K562 (cell line): Measurements from ENCODE around the gene OR8A1. TPM values are rescaled to one million over a fixed set of nuclear protein-coding genes. Genes with fewer than 3 reads are reported as not detected.
A peak's percentile ranks its signal among the peaks of the same experiment; 100 is the strongest.

Experiments used
- ATAC-seq: fragments of 200-7000 bp; cut with Tn5 transposase; 3 replicates; pipeline ENCODE4 v1.9.1; 2020; ENCODE audit warnings: moderate library complexity
- BruUV-seq: library from RNA; stranded (reverse); fragments of 400-500 nt; replicated peaks from 2 replicates; lab custom pipeline; 2021; lab: Mats Ljungman, UMichigan
- CTCF ChIA-PET: fragments of 300-600 bp; formaldehyde crosslinking; extraction: SDS; loops from one replicate; lab custom pipeline; 2021; ENCODE audit warnings: low intra/inter-chr PET ratio; lab: Yijun Ruan, JAX
- POLR2A ChIA-PET: fragments of 300-600, 350-650 bp; sonication (Branson Sonifier 250); formaldehyde crosslinking; extraction: SDS; loops from one replicate; lab custom pipeline; 2021; ENCODE audit warnings: antibody characterized with exemption, inconsistent platforms; lab: Yijun Ruan, JAX
- DNase-seq, 4 experiments: peaks; one replicate each; pipeline versions ENCODE4 v3.0.0 to v3.0.0-alpha.2; 2011 to 2018; ENCODE audit warnings: low spot score in 3 of 4, mixed read lengths in 3 of 4; ENCODE audit errors: extremely low read depth in 1 of 4
- FAIRE-seq: peaks from 2 replicates; lab custom pipeline; 2011; peaks lifted over from hg19 to GRCh38; lab: Jason Lieb, UNC
- H2AFZ ChIP-seq: 2 replicates; pipeline ENCODE4 v1.6.0; 2011; ENCODE audit warnings: low read depth, low read length, control low read depth, inconsistent platforms
- H3K27ac ChIP-seq: fragments of 200-600 bp; 3 replicates; pipeline ENCODE4 v1.8.0; 2011; ENCODE audit warnings: low read depth, mild to moderate bottlenecking, control low read depth, inconsistent platforms, low read length, moderate library complexity, mixed read lengths; ENCODE audit errors: extremely low read depth
- H3K27me3 ChIP-seq, 2 experiments: fragments of 300-600 bp in 1 of 2; 2 replicates in 1 of 2; 3 replicates in 1 of 2; pipeline versions ENCODE4 v1.6.0 to v1.8.0; 2011; ENCODE audit warnings: inconsistent platforms in 2 of 2, low read length in 2 of 2, mild to moderate bottlenecking in 1 of 2, mixed read lengths in 1 of 2, moderate library complexity in 1 of 2; ENCODE audit not compliant: control insufficient read depth in 2 of 2, insufficient read depth in 2 of 2
- H3K36me3 ChIP-seq: fragments of 300-600 bp; 3 replicates; pipeline ENCODE4 v1.8.0; 2011; ENCODE audit warnings: mild to moderate bottlenecking, low read length, inconsistent platforms; ENCODE audit not compliant: control insufficient read depth, insufficient read depth
- H3K4me1 ChIP-seq, 2 experiments: fragments of 200-600 bp in 1 of 2; replicated peaks in 1 of 2; 2 replicates in 1 of 2; 3 replicates in 1 of 2; pipeline versions ENCODE4 v1.5.1 to v1.8.0; 2011; ENCODE audit warnings: inconsistent platforms in 2 of 2, low read length in 2 of 2, mild to moderate bottlenecking in 1 of 2, mixed read lengths in 1 of 2, moderate library complexity in 1 of 2; ENCODE audit not compliant: control insufficient read depth in 2 of 2, insufficient read depth in 2 of 2
- H3K4me2 ChIP-seq: 2 replicates; pipeline ENCODE4 v1.6.1; 2011; ENCODE audit warnings: low read length, control low read depth, inconsistent platforms, mixed read lengths; ENCODE audit not compliant: insufficient read depth
- H3K4me3 ChIP-seq: fragments of 200-600 bp; sonication (generic), shearing (Covaris generic); 2 replicates; pipeline ENCODE4 v1.5.1; 2016; ENCODE audit warnings: control low read depth, inconsistent platforms
- H3K79me2 ChIP-seq: fragments of 200-600 bp; 3 replicates; pipeline ENCODE4 v1.8.0; 2011; ENCODE audit warnings: low read length, inconsistent platforms; ENCODE audit not compliant: control insufficient read depth, insufficient read depth
- H3K9ac ChIP-seq, 2 experiments: 2 replicates each; pipeline versions ENCODE4 v1.6.0 to v1.6.1; 2011; ENCODE audit warnings: low read depth in 2 of 2, low read length in 2 of 2, control low read depth in 1 of 2, inconsistent platforms in 1 of 2, mild to moderate bottlenecking in 1 of 2, mixed read lengths in 1 of 2; ENCODE audit not compliant: insufficient read depth in 1 of 2
- H3K9me1 ChIP-seq: one replicate; pipeline ENCODE4 v1.6.0; 2011; ENCODE audit warnings: inconsistent platforms, mild to moderate bottlenecking, low read length, moderate library complexity; ENCODE audit not compliant: control insufficient read depth, insufficient read depth
- H3K9me3 ChIP-seq: replicated peaks from 2 replicates; pipeline ENCODE4 v1.5.1; 2011; ENCODE audit warnings: low read depth, low read length, inconsistent platforms; ENCODE audit not compliant: control insufficient read depth, insufficient read depth
- H4K20me1 ChIP-seq: replicated peaks from 2 replicates; pipeline ENCODE4 v1.6.1; 2011; ENCODE audit warnings: low read length, inconsistent platforms, mixed read lengths; ENCODE audit not compliant: control insufficient read depth, insufficient read depth
- CEBPG ChIP-seq, 3 experiments: fragments of 200-800 bp in 1 of 3; sonication (Bioruptor generic) in 1 of 3; sonication (generic) in 1 of 3; formaldehyde crosslinking in 1 of 3; IDR thresholded peaks in 2 of 3; conservative IDR thresholded peaks in 1 of 3; 2 replicates each; pipeline versions ENCODE4 v1.6.1 to v1.8.0; 2016 to 2022; ENCODE audit warnings: missing compliant biosample characterization in 2 of 3, missing genetic modification characterization in 2 of 3, mild to moderate bottlenecking in 1 of 3, missing genetic modification reagents in 1 of 3
- ELF4 ChIP-seq: fragments of 450-650 bp; formaldehyde crosslinking; IDR thresholded peaks from 2 replicates; pipeline ENCODE4 v1.4.0; 2022; ENCODE audit warnings: missing genetic modification characterization
- FUS ChIP-seq: fragments of 200-400 bp; formaldehyde crosslinking; optimal IDR thresholded peaks from 2 replicates; pipeline ENCODE3; 2017; ENCODE audit warnings: low read depth, low read length
- RAD21 ChIP-seq, 2 experiments: fragments of 250-450 bp in 1 of 2; fragments of 450-650 bp in 1 of 2; sonication (Bioruptor Pico) in 1 of 2; formaldehyde crosslinking in 1 of 2; IDR thresholded peaks in 1 of 2; conservative IDR thresholded peaks in 1 of 2; 2 replicates each; pipeline versions ENCODE4 v1.4.0 to v1.8.0; 2020 to 2022; ENCODE audit warnings: mild to moderate bottlenecking in 2 of 2, moderate library complexity in 1 of 2
- RBFOX2 ChIP-seq: fragments of 200-400 bp; formaldehyde crosslinking; IDR thresholded peaks from 2 replicates; pipeline ENCODE4 v1.6.1; 2017; ENCODE audit warnings: low read depth, mild to moderate bottlenecking, low read length, moderate library complexity
- RFX1 ChIP-seq: fragments of 450-650 bp; IDR thresholded peaks from 2 replicates; pipeline ENCODE4 v1.6.1; 2016; ENCODE audit warnings: mild to moderate bottlenecking, moderate library complexity
- RUNX1 ChIP-seq: sonication (generic); IDR thresholded peaks from 2 replicates; pipeline ENCODE4 v1.6.1; 2016; ENCODE audit warnings: antibody characterized with exemption, low read depth
- SMC3 ChIP-seq: conservative IDR thresholded peaks from 2 replicates; pipeline ENCODE4 v1.6.1; 2011; ENCODE audit warnings: low read depth, low read length, improper control_type of control experiment; ENCODE audit not compliant: insufficient read depth
- TRIM24 ChIP-seq, 2 experiments: fragments of 450-650 bp; IDR thresholded peaks; 2 replicates each; pipeline ENCODE4 v1.6.1; 2016
- WGBS: fragments of 100-300 bp; shearing (Covaris generic); methylation state at CpG from one replicate; pipeline ENCODE4 v1.1.6; 2016; ENCODE audit warnings: low coverage, mixed read lengths; ENCODE audit not compliant: insufficient coverage; ENCODE audit errors: missing lambda C conversion rate; 5-methylcytosine and 5-hydroxymethylcytosine counted together
- in situ Hi-C: fragments of 300-500 bp; cut with MboI; formaldehyde crosslinking; loops from 4 replicates; pipeline ENCODE4 v1.15.0; 2018; ENCODE audit warnings: inconsistent platforms, mixed read lengths
- intact Hi-C: fragments of 100-400 bp; cut with micrococcal nuclease; formaldehyde crosslinking; loops from 2 replicates; pipeline ENCODE4 v1.14.2; 2022
- polyA plus RNA-seq, 8 experiments: library from polyadenylated mRNA; depleted of rRNA in 4 of 8; stranded (reverse) in 5 of 8; unstranded in 3 of 8; fragments of >200 nt; fragmentation: Nextera tagmentation in 2 of 8; fragmentation: Illumina TruSeq in 1 of 8; extraction: Ambion mirVana in 2 of 8; extraction: Trizol in 1 of 8; gene quantifications; 2 replicates each; pipeline versions ENCODE4 v1.2.1 to v1.2.3, GENCODE V29; 2011 to 2014; ENCODE audit warnings: inconsistent platforms in 1 of 8, missing spikeins in 1 of 8
- total RNA-seq, 7 experiments: library from RNA; depleted of rRNA in 6 of 7; stranded (reverse); fragments of >200 nt in 6 of 7; fragmentation: Illumina TruSeq in 2 of 7; extraction: Trizol in 2 of 7; gene quantifications; 2 replicates each; pipeline versions ENCODE4 v1.2.1 to v1.2.3, GENCODE V29; 2011 to 2021; ENCODE audit warnings: low replicate concordance in 1 of 7
- TF ChIP-seq, protein P1 (sequence below), 3 experiments: IDR thresholded peaks in 2 of 3; conservative IDR thresholded peaks in 1 of 3; 2 replicates each; pipeline ENCODE4 v1.5.1; 2011 to 2012; ENCODE audit warnings: low read length in 3 of 3, mild to moderate bottlenecking in 3 of 3, control low read depth in 2 of 3, improper control_type of control experiment in 1 of 3, inconsistent platforms in 1 of 3, low read depth in 1 of 3, mixed read lengths in 1 of 3, moderate library complexity in 1 of 3; ENCODE audit not compliant: insufficient read depth in 2 of 3
- TF ChIP-seq, protein P2 (sequence below): IDR thresholded peaks from 2 replicates; pipeline ENCODE4 v1.6.1; 2016; ENCODE audit warnings: missing genetic modification characterization, missing compliant biosample characterization
- TF ChIP-seq, protein P3 (sequence below), 2 experiments: fragments of 450-650 bp in 1 of 2; sonication (generic) in 1 of 2; formaldehyde crosslinking in 1 of 2; IDR thresholded peaks in 1 of 2; conservative IDR thresholded peaks in 1 of 2; 2 replicates each; pipeline versions ENCODE4 v1.6.1 to v1.8.1; 2016 to 2023; ENCODE audit warnings: mild to moderate bottlenecking in 2 of 2, moderate library complexity in 2 of 2, inconsistent platforms in 1 of 2, missing genetic modification reagents in 1 of 2

The OR8A1 gene
- total and polyA plus RNA-seq, 9 of the 15 experiments (the other 6 are each of a cell fraction or from before 2014, with no cell fraction given): 0.27 to 2.7 (median 1.4) TPM

DNA sequence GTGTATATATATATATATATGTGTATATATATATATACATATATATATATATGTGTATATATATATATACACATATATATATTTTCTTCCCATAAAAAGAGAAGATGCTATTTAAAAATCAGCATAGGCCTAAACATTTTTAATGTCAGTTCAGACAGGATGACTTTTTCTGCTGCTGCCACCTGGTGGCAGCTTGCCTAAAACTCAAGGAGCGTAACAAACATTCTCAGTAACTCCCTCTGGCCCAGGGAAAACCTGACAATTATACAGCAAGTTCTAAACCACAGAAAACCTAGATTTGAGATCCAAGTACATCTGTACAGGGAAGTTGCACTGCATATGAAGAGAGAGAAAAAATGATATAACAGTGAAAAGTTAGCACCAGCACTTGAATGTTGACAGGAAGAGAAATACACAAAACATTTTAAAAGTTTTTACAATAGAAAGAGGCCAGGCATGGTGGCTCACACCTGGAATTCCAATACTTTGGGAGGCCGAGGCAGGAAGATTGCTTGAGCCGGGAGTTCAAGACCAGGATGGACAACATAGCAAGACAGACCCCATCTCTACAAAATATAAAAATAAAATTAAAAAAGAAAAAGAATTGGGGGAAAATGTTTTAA lies 16.6 kb downstream of the OR8A1 start (continued):
- TF ChIP-seq, protein P1, sequence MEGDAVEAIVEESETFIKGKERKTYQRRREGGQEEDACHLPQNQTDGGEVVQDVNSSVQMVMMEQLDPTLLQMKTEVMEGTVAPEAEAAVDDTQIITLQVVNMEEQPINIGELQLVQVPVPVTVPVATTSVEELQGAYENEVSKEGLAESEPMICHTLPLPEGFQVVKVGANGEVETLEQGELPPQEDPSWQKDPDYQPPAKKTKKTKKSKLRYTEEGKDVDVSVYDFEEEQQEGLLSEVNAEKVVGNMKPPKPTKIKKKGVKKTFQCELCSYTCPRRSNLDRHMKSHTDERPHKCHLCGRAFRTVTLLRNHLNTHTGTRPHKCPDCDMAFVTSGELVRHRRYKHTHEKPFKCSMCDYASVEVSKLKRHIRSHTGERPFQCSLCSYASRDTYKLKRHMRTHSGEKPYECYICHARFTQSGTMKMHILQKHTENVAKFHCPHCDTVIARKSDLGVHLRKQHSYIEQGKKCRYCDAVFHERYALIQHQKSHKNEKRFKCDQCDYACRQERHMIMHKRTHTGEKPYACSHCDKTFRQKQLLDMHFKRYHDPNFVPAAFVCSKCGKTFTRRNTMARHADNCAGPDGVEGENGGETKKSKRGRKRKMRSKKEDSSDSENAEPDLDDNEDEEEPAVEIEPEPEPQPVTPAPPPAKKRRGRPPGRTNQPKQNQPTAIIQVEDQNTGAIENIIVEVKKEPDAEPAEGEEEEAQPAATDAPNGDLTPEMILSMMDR (IDR thresholded peaks at IDR 0.05 in 2 of 3, conservative IDR thresholded peaks at IDR 0.05 in 1 of 3; ENCODE audit: insufficient read depth in 2 of 3, low read depth in 1 of 3, low read length in 3 of 3): peak; percentile 66 to 71 (median 67)
- TF ChIP-seq SMC3 (peak; percentile 59; the same call in 1 of the 2 replicates), RAD21 (CRISPR knock-in tag; conservative IDR thresholded peaks at IDR 0.05 in 1 of 2, IDR thresholded peaks at IDR 0.05 in 1 of 2) (peak; percentile 68 to 73)
- TF ChIP-seq, protein P2, sequence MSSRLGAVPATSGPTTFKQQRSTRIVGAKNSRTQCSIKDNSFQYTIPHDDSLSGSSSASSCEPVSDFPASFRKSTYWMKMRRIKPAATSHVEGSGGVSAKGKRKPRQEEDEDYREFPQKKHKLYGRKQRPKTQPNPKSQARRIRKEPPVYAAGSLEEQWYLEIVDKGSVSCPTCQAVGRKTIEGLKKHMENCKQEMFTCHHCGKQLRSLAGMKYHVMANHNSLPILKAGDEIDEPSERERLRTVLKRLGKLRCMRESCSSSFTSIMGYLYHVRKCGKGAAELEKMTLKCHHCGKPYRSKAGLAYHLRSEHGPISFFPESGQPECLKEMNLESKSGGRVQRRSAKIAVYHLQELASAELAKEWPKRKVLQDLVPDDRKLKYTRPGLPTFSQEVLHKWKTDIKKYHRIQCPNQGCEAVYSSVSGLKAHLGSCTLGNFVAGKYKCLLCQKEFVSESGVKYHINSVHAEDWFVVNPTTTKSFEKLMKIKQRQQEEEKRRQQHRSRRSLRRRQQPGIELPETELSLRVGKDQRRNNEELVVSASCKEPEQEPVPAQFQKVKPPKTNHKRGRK (tag): peak; percentile 70

DNA sequence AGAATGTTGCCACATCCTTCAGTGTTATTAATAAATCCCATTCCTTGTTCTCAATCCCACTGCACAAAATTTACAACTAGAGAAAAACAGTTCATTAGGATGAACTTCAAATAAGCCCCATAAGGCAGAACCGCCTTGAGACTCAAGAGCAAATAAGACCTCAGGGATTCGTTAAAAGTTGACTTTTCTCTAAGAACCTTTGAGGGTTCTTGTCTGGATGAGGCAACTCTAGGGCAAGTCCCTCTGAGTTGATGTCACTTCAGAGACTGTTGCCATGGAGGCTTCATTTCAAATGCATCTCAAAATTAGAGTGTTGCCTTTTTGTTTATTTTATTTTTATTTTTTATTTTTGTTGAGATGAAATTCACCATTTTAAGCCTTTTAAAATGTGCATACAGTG lies 21.6 kb downstream of the OR8A1 start:
- 38% methylated on average over 2 of the region's 2 CpGs for WGBS
- no peaks in the 10 kb centered on the region for H3K4me1 ChIP-seq
- no peak for DNase-seq
- no peak overlapping the region for H3K9ac ChIP-seq
- H3K36me3 ChIP-seq: no peaks in the 10 kb centered on the region
- no peaks in the 10 kb centered on the region for H4K20me1 ChIP-seq
- H3K27ac ChIP-seq: no peak overlapping the region
- no peaks in the 10 kb centered on the region for H3K9me1 ChIP-seq
- in situ Hi-C loops (loop anchor here (25.0 kb wide), 1 partner anchor 529 kb away; no protein-coding TSS in a partner anchor), intact Hi-C loops (no loop called here)
- H3K79me2 ChIP-seq: no peaks in the 10 kb centered on the region
- ATAC-seq: no peak
- no peaks in the 10 kb centered on the region for H3K9me3 ChIP-seq
- FAIRE-seq: no peak
- ChIA-PET POLR2A (no interaction called here), CTCF (no interaction called here)
- no peak overlapping the region for H2AFZ ChIP-seq
- H3K4me2 ChIP-seq: no peak overlapping the region
- H3K4me3 ChIP-seq: no peak overlapping the region
- no TSS peak for BruUV-seq
- H3K27me3 ChIP-seq: peaks cover 0 to 3% of the 10 kb centered on the region in 2 experiments; a peak in 2 of 5 replicates
- TF ChIP-seq, protein P3, sequence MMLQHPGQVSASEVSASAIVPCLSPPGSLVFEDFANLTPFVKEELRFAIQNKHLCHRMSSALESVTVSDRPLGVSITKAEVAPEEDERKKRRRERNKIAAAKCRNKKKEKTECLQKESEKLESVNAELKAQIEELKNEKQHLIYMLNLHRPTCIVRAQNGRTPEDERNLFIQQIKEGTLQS (IDR thresholded peaks at IDR 0.05): peak; percentile 33; the same call in 1 of the 2 replicates
- TF ChIP-seq, protein P3 (CRISPR knock-in tag; conservative IDR thresholded peaks at IDR 0.05): no peak
- TF ChIP-seq FUS: no peak
- TF ChIP-seq ELF4 (CRISPR knock-in tag): no peak
- peak in 1 of 2 experiments; percentile 23; a peak in 1 of 4 replicates for TF ChIP-seq TRIM24 (IDR thresholded peaks at IDR 0.05)
- TF ChIP-seq RUNX1: no peak
- no peak for TF ChIP-seq RBFOX2
- no peak for TF ChIP-seq CEBPG (CRISPR knock-in tag; IDR thresholded peaks at IDR 0.05)
- TF ChIP-seq CEBPG (tag; conservative IDR thresholded peaks at IDR 0.05 in 1 of 2, IDR thresholded peaks at IDR 0.05 in 1 of 2): peak in 1 of 2 experiments; percentile 54; a peak in 1 of 4 replicates
- peak; percentile 19; the same call in 1 of the 2 replicates for TF ChIP-seq RFX1
